ENCODE data around the gene DPM3. TPM values are rescaled to one million over a fixed set of nuclear protein-coding genes. Genes with fewer than 3 reads are reported as not detected.

Gene DPM3
- total and polyA plus RNA-seq, 8 donors: 19.6 to 91.0 (median 29.1) TPM

- Histone ChIP-seq H3K27ac (peak overlapping the region in 1 of 2 donors; percentile 39), H3K4me1 (peaks cover 0 to 15% of the 10 kb centered on the region in 2 donors), H3K36me3 (no peaks in the 10 kb centered on the region), H3K27me3 (no peaks in the 10 kb centered on the region), H3K4me3 (no peak overlapping the region), H3K9me3 (no peaks in the 10 kb centered on the region)
- peak; percentile 0 for ATAC-seq
- intact Hi-C loops (cut with DNase I): no loop called here
- no peak for TF ChIP-seq CTCF (IDR thresholded peaks at IDR 0.05)
- DNase-seq: peak in 1 of 4 donors; percentile 31
These were observed 44.0 kb upstream of the DPM3 start for GRCh38 chr1:155184351-155184811.

- no peaks in the 10 kb centered on the region for H3K9me3 ChIP-seq
- peak in 1 of 4 donors; percentile 36 for DNase-seq
- H3K4me1 ChIP-seq: peaks cover 0 to 17% of the 10 kb centered on the region in 2 donors
- H3K27ac ChIP-seq: no peak overlapping the region
- ATAC-seq: no peak
- no peaks in the 10 kb centered on the region for H3K27me3 ChIP-seq
- no peaks in the 10 kb centered on the region for H3K36me3 ChIP-seq
- intact Hi-C loops (cut with DNase I): no loop called here
- TF ChIP-seq CTCF (IDR thresholded peaks at IDR 0.05): no peak
- no peak overlapping the region for H3K4me3 ChIP-seq
These were observed 43.5 kb upstream of the DPM3 start for GRCh38 chr1:155183775-155184221.

- Histone ChIP-seq H3K4me3 (no peak overlapping the region), H3K27me3 (no peaks in the 10 kb centered on the region), H3K9me3 (no peaks in the 10 kb centered on the region), H3K27ac (no peak overlapping the region), H3K4me1 (peaks cover 0 to 32% of the 10 kb centered on the region in 2 donors), H3K36me3 (no peaks in the 10 kb centered on the region)
- intact Hi-C loops (cut with DNase I): no loop called here
- TF ChIP-seq CTCF (IDR thresholded peaks at IDR 0.05): no peak
- peak in 1 of 4 donors; percentile 32 for DNase-seq
- ATAC-seq: no peak
These were observed 41.8 kb upstream of the DPM3 start for GRCh38 chr1:155182052-155182550.

GRCh38 chr1:155181371-155182051 lies 41.2 kb upstream of the DPM3 start:
- Histone ChIP-seq H3K4me3 (no peak overlapping the region), H3K27me3 (no peaks in the 10 kb centered on the region), H3K27ac (no peak overlapping the region), H3K9me3 (no peaks in the 10 kb centered on the region), H3K36me3 (no peaks in the 10 kb centered on the region), H3K4me1 (peaks cover 5 to 38% of the 10 kb centered on the region in 2 donors)
- no peak for TF ChIP-seq CTCF (IDR thresholded peaks at IDR 0.05)
- intact Hi-C loops (cut with DNase I): no loop called here
- DNase-seq (peak in 2 of 4 donors; percentile 15 to 80), ATAC-seq (no peak)

Data from left lung (tissue), 10 donors.